ENCODE measurements around the gene ENO3.

The ENO3 gene

DNA sequence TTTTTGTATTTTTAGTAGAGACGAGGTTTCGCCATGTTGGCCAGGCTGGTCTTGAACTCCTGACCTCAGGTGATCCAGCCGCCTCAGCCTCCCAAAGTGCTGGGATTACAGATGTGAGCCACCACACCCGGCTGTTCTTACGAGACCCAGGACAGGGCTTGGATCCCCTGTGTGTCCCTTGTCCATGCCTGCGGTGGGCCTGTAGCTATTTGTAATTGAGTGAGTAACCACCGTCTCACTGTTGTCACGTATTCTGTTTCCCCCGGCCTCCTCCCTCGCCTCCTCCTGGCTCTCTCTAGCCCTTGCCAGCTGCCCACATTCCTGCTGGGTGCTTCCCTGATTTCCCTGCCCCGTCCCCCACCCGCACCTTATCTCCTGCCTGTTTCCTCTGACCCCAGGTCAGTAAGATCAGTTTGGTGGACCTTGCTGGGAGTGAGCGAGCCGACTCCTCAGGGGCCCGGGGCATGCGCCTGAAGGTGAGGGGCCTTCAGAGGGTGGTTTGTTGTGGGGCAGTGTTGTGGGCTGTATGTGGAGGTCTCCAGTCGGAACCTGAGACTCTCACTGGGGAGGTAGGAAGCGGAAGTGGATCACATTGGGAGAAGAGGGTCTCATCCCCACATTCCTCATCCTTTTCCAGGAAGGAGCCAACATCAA lies 52.4 kb downstream of the ENO3 start:
- no peak for DNase-seq
- Mint-ChIP-seq H3K9me3 (no peaks in the 10 kb centered on the region), H3K27ac (no peak overlapping the region), H3K27me3 (no peaks in the 10 kb centered on the region), H3K4me3 (no peak overlapping the region), H3K4me1 (peaks cover 18% of the 10 kb centered on the region), H3K36me3 (peaks cover 63% of the 10 kb centered on the region)
- CTCF ChIA-PET: no interaction called here

Measured in activated naive CD4-positive, alpha-beta T cell treated with anti-CD3 and anti-CD28 coated beads, Interleukin-2, amount 10 ng/mL, durations not matched to agents 7 days and 5 days (primary cell).